IMR-90 (cell line): Measurements from ENCODE around the gene CHRM1. TPM values are rescaled to one million over a fixed set of nuclear protein-coding genes. Genes with fewer than 3 reads are reported as not detected.
"Not testable (repeated sequence)": the region's sequence is repeated elsewhere in the genome, so short reads cannot be mapped to it uniquely, and the experiment has no call there.

ENCODE experiments used
- ATAC-seq: fragments of 200-7000 bp; cut with Tn5 transposase; 2 replicates; pipeline ENCODE4 v1.9.1; 2020; ENCODE audit warnings: low read depth, mild to moderate bottlenecking, moderate library complexity
- BruUV-seq: library from RNA; stranded (reverse); fragments of 400-500 nt; replicated peaks from 2 replicates; lab custom pipeline; 2021; lab: Mats Ljungman, UMichigan
- CTCF ChIA-PET: fragments of 300-600 bp; formaldehyde crosslinking; extraction: SDS; loops from one replicate; lab custom pipeline; 2021; ENCODE audit warnings: antibody characterized with exemption; lab: Yijun Ruan, JAX
- POLR2A ChIA-PET: fragments of 300-600 bp; sonication (Branson Sonifier 250); formaldehyde crosslinking; loops from one replicate; lab custom pipeline; 2022; ENCODE audit warnings: antibody characterized with exemption; ENCODE audit not compliant: unreplicated experiment; lab: Charles Lee
- DNase-seq: peaks from one replicate; pipeline ENCODE4 v3.0.0; 2013
- H2AFZ ChIP-seq: replicated peaks from 2 replicates; pipeline ENCODE3; 2013; ENCODE audit warnings: low read length, mild to moderate bottlenecking; ENCODE audit not compliant: poor library complexity
- H2AK5ac ChIP-seq: 2 replicates; pipeline ENCODE4 v1.6.1; 2013; ENCODE audit warnings: low read depth, low read length, inconsistent platforms
- H2AK9ac ChIP-seq: replicated peaks from 2 replicates; pipeline ENCODE3; 2013; ENCODE audit warnings: mild to moderate bottlenecking, low read depth, low read length, moderate library complexity; ENCODE audit not compliant: poor library complexity
- H2BK120ac ChIP-seq: 2 replicates; pipeline ENCODE4 v1.6.1; 2013; ENCODE audit warnings: low read depth, low read length, inconsistent platforms
- H2BK15ac ChIP-seq: 3 replicates; pipeline ENCODE4 v1.6.1; 2013; ENCODE audit warnings: low read depth, low read length, inconsistent platforms
- H2BK20ac ChIP-seq: 2 replicates; pipeline ENCODE4 v1.6.1; 2013; ENCODE audit warnings: low read depth, mild to moderate bottlenecking, inconsistent platforms, low read length, moderate library complexity
- H2BK5ac ChIP-seq: 2 replicates; pipeline ENCODE4 v1.6.1; 2013; ENCODE audit warnings: mild to moderate bottlenecking, low read depth, low read length, inconsistent platforms; ENCODE audit not compliant: poor library complexity, severe bottlenecking
- H3K14ac ChIP-seq: replicated peaks from 2 replicates; pipeline ENCODE4 v1.6.1; 2013; ENCODE audit warnings: low read depth, low read length, inconsistent platforms
- H3K18ac ChIP-seq: 2 replicates; pipeline ENCODE4 v1.6.1; 2013; ENCODE audit warnings: low read depth, low read length, control low read depth
- H3K23ac ChIP-seq: 2 replicates; pipeline ENCODE4 v1.6.1; 2013; ENCODE audit warnings: low read depth, low read length, inconsistent platforms
- H3K27ac ChIP-seq: 2 replicates; pipeline ENCODE4 v1.5.1; 2013; ENCODE audit warnings: mild to moderate bottlenecking, control low read depth, low read length; ENCODE audit not compliant: insufficient read depth
- H3K27me3 ChIP-seq: 2 replicates; pipeline ENCODE4 v1.6.1; 2013; ENCODE audit warnings: low read length; ENCODE audit not compliant: control insufficient read depth, insufficient read depth
- H3K36me3 ChIP-seq: 2 replicates; pipeline ENCODE4 v1.6.1; 2013; ENCODE audit warnings: low read length, mixed read lengths; ENCODE audit not compliant: control insufficient read depth, insufficient read depth
- H3K4ac ChIP-seq: 2 replicates; pipeline ENCODE4 v1.6.1; 2013; ENCODE audit warnings: low read depth, low read length, inconsistent platforms
- H3K4me1 ChIP-seq: 2 replicates; pipeline ENCODE4 v1.6.1; 2013; ENCODE audit warnings: low read length, mixed read lengths; ENCODE audit not compliant: control insufficient read depth, insufficient read depth
- H3K4me2 ChIP-seq: 2 replicates; pipeline ENCODE4 v1.6.1; 2013; ENCODE audit warnings: low read depth, mild to moderate bottlenecking, control low read depth, low read length, moderate library complexity
- H3K4me3 ChIP-seq: 2 replicates; pipeline ENCODE4 v1.5.1; 2013; ENCODE audit warnings: low read depth, mild to moderate bottlenecking, control low read depth, low read length, moderate library complexity; ENCODE audit not compliant: insufficient read depth
- H3K56ac ChIP-seq: 2 replicates; pipeline ENCODE4 v1.6.1; 2013; ENCODE audit warnings: low read length, inconsistent platforms; ENCODE audit not compliant: insufficient read depth; ENCODE audit errors: extremely low read depth
- H3K79me1 ChIP-seq, 2 experiments: 2 replicates each; pipeline ENCODE4 v1.6.1; 2013; ENCODE audit warnings: low read length in 2 of 2, inconsistent platforms in 1 of 2, low read depth in 1 of 2
- H3K9ac ChIP-seq: 2 replicates; pipeline ENCODE4 v1.6.1; 2013; ENCODE audit warnings: low read depth, low read length, control low read depth
- H3K9me1 ChIP-seq: 2 replicates; pipeline ENCODE4 v1.6.1; 2013; ENCODE audit warnings: low read length, inconsistent platforms; ENCODE audit not compliant: insufficient read depth
- H3K9me3 ChIP-seq: 2 replicates; pipeline ENCODE4 v1.6.1; 2013; ENCODE audit warnings: low read length; ENCODE audit not compliant: control insufficient read depth, insufficient read depth
- H4K20me1 ChIP-seq: 2 replicates; pipeline ENCODE4 v1.6.1; 2013; ENCODE audit warnings: low read length, inconsistent platforms; ENCODE audit not compliant: insufficient read depth
- H4K5ac ChIP-seq: 2 replicates; pipeline ENCODE4 v1.6.1; 2013; ENCODE audit warnings: mild to moderate bottlenecking, low read depth, low read length, control low read depth
- H4K8ac ChIP-seq, 2 experiments: 2 replicates each; pipeline ENCODE4 v1.6.1; 2013; ENCODE audit warnings: low read depth in 2 of 2, low read length in 2 of 2, control low read depth in 1 of 2, inconsistent platforms in 1 of 2
- H4K91ac ChIP-seq: 2 replicates; pipeline ENCODE4 v1.6.1; 2013; ENCODE audit warnings: low read depth, low read length, inconsistent platforms; ENCODE audit not compliant: insufficient read depth
- WGBS, 2 experiments: methylation state at CpG; one replicate each; pipeline versions ENCODE4 v1.1.5 to v1.1.7; 2013; ENCODE audit warnings: missing lambda C conversion rate in 2 of 2; ENCODE audit not compliant: insufficient read length in 1 of 2; ENCODE audit errors: extremely low coverage in 2 of 2; 5-methylcytosine and 5-hydroxymethylcytosine counted together
- dilution Hi-C: fragments of 300-500 bp; cut with HindIII; formaldehyde crosslinking; loops from one replicate; pipeline ENCODE4 v1.14.3; 2018; ENCODE audit warnings: low sequenced_read_pairs; ENCODE audit not compliant: unreplicated experiment
- in situ Hi-C: fragments of 300-500 bp; cut with MboI; formaldehyde crosslinking; loops from 3 replicates; pipeline ENCODE4 v1.14.3; 2019; ENCODE audit warnings: low sequenced_read_pairs, inconsistent platforms, mixed read lengths
- intact Hi-C: fragments of 100-400 bp; cut with micrococcal nuclease; formaldehyde crosslinking; loops from 2 replicates; pipeline ENCODE4 v1.10.0; 2022
- polyA plus RNA-seq, 3 experiments: library from polyadenylated mRNA; depleted of rRNA; stranded (reverse); fragments of >200 nt; gene quantifications; 2 replicates each; pipeline ENCODE4 v1.2.3, GENCODE V29; 2012; ENCODE audit warnings: low replicate concordance in 1 of 3
- total RNA-seq: library from RNA; depleted of rRNA; stranded (reverse); fragments of >200 nt; gene quantifications from 2 replicates; pipeline ENCODE4 v1.2.3, GENCODE V29; 2012

Gene CHRM1
- total and polyA plus RNA-seq, 2 of the 4 experiments (the other 2 are of a cell fraction), result not detected

DNA sequence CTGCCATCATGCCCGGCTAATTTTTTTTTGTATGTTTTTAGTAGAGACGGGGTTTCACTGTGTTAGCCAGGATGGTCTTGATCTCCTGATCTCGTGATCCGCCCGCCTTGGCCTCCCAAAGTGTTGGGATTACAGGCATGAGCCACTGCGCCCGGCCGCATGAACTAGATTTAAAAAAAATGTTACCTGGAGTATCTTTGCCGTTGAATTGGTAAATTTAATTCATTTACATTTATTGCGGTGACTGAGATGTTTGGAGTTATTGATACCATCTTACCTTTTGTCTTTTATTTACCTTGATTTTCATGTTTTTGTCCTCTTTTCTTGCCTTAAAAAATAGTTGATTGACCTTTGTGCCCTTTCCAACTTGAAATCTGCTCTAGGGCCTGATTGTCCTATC, 24.4 kb upstream of the CHRM1 start:
- dilution Hi-C loops, H3K4me3 ChIP-seq, H3K9me1 ChIP-seq, H3K4me1 ChIP-seq, H3K36me3 ChIP-seq, DNase-seq, H2BK15ac ChIP-seq, H3K56ac ChIP-seq, H4K5ac ChIP-seq, H3K4me2 ChIP-seq, H2AK9ac ChIP-seq, H2AK5ac ChIP-seq, H3K27me3 ChIP-seq, H2BK120ac ChIP-seq, H4K91ac ChIP-seq, H2BK5ac ChIP-seq, in situ Hi-C loops, POLR2A ChIA-PET, H3K23ac ChIP-seq, H2BK20ac ChIP-seq, H3K27ac ChIP-seq, H3K4ac ChIP-seq, ATAC-seq, H3K9me3 ChIP-seq, H3K9ac ChIP-seq, intact Hi-C loops, H3K18ac ChIP-seq, H2AFZ ChIP-seq, H4K20me1 ChIP-seq, H3K79me1 ChIP-seq, H4K8ac ChIP-seq, H3K14ac ChIP-seq, BruUV-seq: not testable (repeated sequence)
- WGBS, 2 experiments, result no CpG with 5 or more reads among the region's 10 CpGs
- CTCF ChIA-PET, result interaction anchor here (0.6 to 0.7 kb wide), 2 partner anchors 18 to 194 kb away, joined by 3 to 4 read pairs; no protein-coding TSS in a partner anchor

DNA sequence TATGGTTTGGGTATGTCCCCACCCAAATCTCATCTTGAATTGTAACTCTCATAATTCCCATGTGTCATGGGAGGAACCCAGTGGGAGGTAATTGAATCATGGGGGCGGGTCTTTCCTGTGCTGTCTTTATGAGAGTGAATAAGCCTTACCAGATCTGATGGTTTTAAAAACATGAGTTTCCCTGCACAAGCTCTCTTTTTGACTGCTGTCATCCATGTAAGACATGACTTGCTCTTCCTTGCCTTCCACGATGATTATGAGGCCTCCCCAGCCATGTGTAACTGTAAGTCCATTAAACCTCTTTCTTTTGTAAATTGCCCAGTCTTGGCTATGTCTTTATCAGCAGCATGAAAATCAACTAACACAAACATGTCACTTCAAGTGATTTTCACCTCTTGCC, 16.4 kb upstream of the CHRM1 start:
- H3K79me1 ChIP-seq, H3K56ac ChIP-seq, H4K8ac ChIP-seq, H3K9ac ChIP-seq, H2BK20ac ChIP-seq, H2BK5ac ChIP-seq, H3K9me1 ChIP-seq, H2AK9ac ChIP-seq, intact Hi-C loops, H3K4me2 ChIP-seq, H4K91ac ChIP-seq, H4K5ac ChIP-seq, H3K27me3 ChIP-seq, H2BK15ac ChIP-seq, ATAC-seq, H4K20me1 ChIP-seq, H3K36me3 ChIP-seq, H3K4ac ChIP-seq, in situ Hi-C loops, H3K4me3 ChIP-seq, H2BK120ac ChIP-seq, POLR2A ChIA-PET, H3K14ac ChIP-seq, H3K27ac ChIP-seq, BruUV-seq, DNase-seq, H3K4me1 ChIP-seq, H2AK5ac ChIP-seq, dilution Hi-C loops, H2AFZ ChIP-seq, H3K23ac ChIP-seq, H3K18ac ChIP-seq, H3K9me3 ChIP-seq: not testable (repeated sequence)
- WGBS, 2 experiments, result 0% methylated on average over 1 of the region's 2 CpGs; no CpG with 5 or more reads in 1 of the 2 experiments
- CTCF ChIA-PET, result interaction anchor here (0.6 kb wide), 1 partner anchor 31 kb away, joined by 3 read pairs; no protein-coding TSS in a partner anchor
